Neutrophil (primary cell): ENCODE measurements around the gene MT2A.

Experiments used
- H3K27ac ChIP-seq: fragments of 200-600 bp; sonication (generic); 2 replicates; pipeline ENCODE4 v1.5.1; 2016; ENCODE audit warnings: mild to moderate bottlenecking, moderate library complexity
- H3K27me3 ChIP-seq: fragments of 200-600 bp; sonication (generic); 2 replicates; pipeline ENCODE4 v1.6.0; 2016; ENCODE audit warnings: mild to moderate bottlenecking
- H3K36me3 ChIP-seq: fragments of 200-600 bp; sonication (generic); 2 replicates; pipeline ENCODE4 v1.5.1; 2017
- H3K4me1 ChIP-seq, 2 experiments: fragments of 200-600 bp in 1 of 2; sonication (generic) in 1 of 2; 1 replicate in 1 of 2; 2 replicates in 1 of 2; pipeline versions ENCODE4 v1.5.1 to v1.6.1; 2013 to 2016; ENCODE audit warnings: low read depth in 1 of 2, low read length in 1 of 2, mild to moderate bottlenecking in 1 of 2, moderate library complexity in 1 of 2; ENCODE audit not compliant: control insufficient read depth in 1 of 2, insufficient read depth in 1 of 2
- H3K4me3 ChIP-seq, 2 experiments: fragments of 200-600 bp in 1 of 2; sonication (generic) in 1 of 2; 1 replicate in 1 of 2; 2 replicates in 1 of 2; pipeline ENCODE4 v1.5.1; 2013 to 2016; ENCODE audit warnings: low read depth in 1 of 2, low read length in 1 of 2, mild to moderate bottlenecking in 1 of 2, moderate library complexity in 1 of 2
- H3K9me3 ChIP-seq: fragments of 200-600 bp; sonication (generic); 2 replicates; pipeline ENCODE4 v1.5.1; 2016
- CTCF ChIP-seq: fragments of 200-600 bp; sonication (generic); IDR thresholded peaks from 2 replicates; pipeline ENCODE4 v1.5.1; 2016; ENCODE audit warnings: antibody characterized with exemption

Gene MT2A

GRCh38 chr16:56658327-56658875 is 50.0 kb downstream of the MT2A start:
- H3K9me3 ChIP-seq = no peaks in the 10 kb centered on the region
- H3K36me3 ChIP-seq = no peaks in the 10 kb centered on the region
- no peak for TF ChIP-seq CTCF
- peaks cover 81% of the 10 kb centered on the region for H3K27me3 ChIP-seq
- H3K4me1 ChIP-seq = peaks cover 9 to 14% of the 10 kb centered on the region in 2 experiments
- H3K4me3 ChIP-seq = peak overlapping the region; percentile 56 to 72
- no peak overlapping the region for H3K27ac ChIP-seq
